ENCODE measurements around the gene FSTL4.
"Not testable (repeated sequence)": the region's sequence is repeated elsewhere in the genome, so short reads cannot be mapped to it uniquely, and the experiment has no call there.

The FSTL4 gene

GRCh38 chr5:133451926-133452325 lies 160.4 kb downstream of the FSTL4 start:
- no peak for DNase-seq

DNA sequence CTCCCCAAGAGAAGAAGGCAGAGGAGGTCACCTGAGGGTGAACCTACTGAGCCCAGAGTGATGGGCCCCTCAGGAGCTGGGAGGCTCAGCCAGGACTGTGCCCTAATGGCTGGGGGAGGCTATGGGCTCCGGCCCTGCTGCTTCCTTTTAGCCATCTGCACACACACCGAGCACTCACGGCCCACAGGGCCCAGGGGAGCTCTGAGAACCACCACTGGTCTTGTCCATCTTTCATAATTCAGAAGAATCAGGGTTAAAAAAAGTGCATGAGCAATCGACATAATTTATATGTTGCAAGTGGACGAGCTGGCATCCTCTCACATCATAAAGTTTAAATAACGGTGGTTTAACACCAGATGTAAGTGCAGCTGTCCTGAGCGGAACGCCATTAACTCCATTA lies 162.1 kb downstream of the FSTL4 start:
- no peak for DNase-seq

GRCh38 chr5:133449181-133449580 lies 163.2 kb downstream of the FSTL4 start:
- no peak for DNase-seq

GRCh38 chr5:133446440-133446839 lies 165.9 kb downstream of the FSTL4 start:
- no peak for DNase-seq

DNA sequence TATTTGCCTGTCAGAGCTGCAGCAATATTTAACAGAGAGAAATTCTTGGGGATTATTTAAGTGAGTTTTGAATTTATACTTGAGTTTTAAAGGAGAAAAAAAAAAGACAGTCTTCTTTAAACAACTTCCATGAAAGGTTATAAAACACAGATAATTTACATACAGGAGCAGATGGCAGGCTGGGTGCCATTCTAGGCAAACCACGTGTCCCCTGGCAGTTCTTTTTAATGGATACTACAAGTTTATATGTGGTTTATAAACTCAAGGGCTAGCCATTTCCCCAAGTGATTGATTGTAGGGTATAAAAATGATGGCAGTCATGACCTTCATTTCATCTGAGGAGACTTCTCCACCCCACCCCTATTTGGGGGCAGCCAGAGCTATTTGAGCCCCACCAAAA lies 166.6 kb downstream of the FSTL4 start:
- DNase-seq, result no peak

GRCh38 chr5:133445204-133445603 lies 167.1 kb downstream of the FSTL4 start:
- DNase-seq, result not testable (repeated sequence)

GRCh38 chr5:133444711-133445110 lies 167.6 kb downstream of the FSTL4 start:
- no peak for DNase-seq

DNA sequence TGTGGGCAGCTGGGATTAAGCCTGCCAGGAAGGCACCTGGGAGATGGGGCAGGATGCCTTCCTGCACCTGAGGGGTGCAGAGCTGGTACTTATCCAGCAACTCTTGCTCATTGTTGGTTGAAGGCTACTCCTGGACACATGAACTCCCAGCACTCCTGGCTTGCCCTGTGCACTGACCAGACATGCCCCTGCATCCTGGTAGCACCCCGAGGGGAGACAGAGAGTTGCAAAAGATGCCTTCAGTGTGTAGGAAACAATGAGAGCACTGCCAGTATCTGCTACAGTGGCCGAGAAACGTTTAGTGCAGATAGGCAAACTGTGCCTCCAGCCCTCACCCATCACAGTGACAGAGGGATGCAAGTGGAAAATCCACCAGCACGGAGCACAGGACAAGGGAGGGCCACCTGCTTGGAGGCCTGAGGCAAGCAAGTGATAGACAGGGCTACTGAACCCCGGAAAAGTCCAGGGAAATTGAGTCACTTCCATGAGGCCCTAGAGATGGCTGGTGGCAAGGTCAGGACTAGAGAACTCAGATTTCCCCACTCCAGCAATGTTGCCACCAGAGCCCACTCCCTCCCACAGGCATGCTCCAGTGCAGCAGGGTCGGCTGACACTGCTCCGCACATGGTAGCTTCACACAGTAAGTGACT lies 171.1 kb downstream of the FSTL4 start:
- no peak for DNase-seq

DNA sequence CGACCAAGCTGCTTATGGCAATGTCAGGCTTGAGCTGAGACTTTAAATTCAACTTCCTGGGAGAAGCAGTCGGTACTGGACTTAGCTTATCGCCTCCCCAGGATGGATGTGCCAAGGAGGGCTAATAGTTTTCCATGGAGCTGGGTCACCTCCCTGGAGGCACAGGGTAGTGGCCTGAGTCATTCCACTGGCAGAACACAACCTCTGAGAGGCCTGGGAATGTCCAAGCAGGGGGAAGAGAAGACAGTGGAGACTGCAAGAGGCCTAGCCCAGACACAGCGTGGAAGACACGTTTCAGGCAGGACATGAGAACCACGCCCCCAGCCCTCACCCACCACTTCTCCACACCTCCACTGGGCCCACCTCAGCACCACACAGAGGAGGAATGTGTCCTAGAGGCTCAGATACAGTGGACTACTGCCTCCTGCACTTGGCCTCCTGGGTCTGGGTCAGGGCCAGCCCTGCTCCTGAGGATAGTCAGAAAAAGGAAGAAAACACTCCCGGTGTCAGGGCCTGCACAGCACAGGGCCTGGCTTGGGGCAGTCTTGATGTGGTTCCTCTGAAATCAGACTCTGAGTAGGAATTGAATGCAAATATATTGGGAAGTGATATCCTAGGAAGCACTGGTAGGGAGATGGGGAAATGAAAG lies 171.8 kb downstream of the FSTL4 start:
- no peak for DNase-seq

- DNase-seq, result no peak
Measured at GRCh38 chr5:133439859-133440258, 172.5 kb downstream of the FSTL4 start.

- no peak for DNase-seq
Measured at GRCh38 chr5:133438487-133438886, 173.9 kb downstream of the FSTL4 start.

DNA sequence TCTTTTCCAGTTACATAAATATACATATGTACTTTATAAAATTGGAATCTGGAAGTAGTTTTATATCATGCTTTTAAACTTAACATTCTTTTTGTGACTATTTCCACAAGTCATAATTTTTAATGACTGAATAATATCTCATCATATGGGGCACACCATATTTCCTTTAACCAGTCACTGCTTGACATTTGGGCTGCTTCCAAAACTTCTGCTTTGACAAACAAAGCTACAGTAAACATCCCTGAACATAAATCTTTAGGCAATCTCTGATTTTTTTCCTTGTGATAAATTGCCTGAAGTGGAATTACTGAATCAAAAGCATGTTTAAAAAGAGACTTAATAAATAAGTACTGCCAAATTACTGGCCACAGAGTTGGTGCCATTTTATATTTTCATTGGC lies 178.0 kb downstream of the FSTL4 start:
- no peak for DNase-seq

GRCh38 chr5:133433641-133434040 lies 178.7 kb downstream of the FSTL4 start:
- DNase-seq, result no peak

DNA sequence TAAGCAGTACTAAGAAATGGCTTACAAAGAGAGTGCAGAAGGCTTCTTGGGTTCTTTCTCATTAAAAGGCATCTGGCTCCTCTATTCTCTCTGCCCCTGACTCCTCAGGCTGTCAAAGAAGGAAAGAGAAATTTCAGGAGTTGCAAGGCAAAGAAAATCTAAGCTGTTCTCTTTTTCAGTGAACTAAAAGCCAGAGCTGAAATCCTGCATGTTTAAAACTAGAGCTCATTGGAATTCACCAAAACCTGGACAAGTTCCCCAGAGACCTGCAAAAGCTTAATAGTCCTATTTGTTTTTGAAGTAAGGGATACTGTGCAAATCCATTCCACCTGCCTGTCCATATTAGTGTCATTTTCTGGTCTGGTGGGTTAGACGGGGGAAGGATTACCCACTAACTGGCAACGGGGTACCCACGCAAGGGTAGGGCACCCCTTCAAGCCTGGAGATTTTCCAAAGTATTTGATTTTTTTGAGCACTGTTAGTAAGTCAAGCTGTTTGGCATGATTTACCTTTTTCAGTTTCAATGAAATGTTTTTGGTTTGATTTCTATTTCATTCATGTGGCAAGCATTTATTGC lies 179.3 kb downstream of the FSTL4 start:
- no peak for DNase-seq

DNA sequence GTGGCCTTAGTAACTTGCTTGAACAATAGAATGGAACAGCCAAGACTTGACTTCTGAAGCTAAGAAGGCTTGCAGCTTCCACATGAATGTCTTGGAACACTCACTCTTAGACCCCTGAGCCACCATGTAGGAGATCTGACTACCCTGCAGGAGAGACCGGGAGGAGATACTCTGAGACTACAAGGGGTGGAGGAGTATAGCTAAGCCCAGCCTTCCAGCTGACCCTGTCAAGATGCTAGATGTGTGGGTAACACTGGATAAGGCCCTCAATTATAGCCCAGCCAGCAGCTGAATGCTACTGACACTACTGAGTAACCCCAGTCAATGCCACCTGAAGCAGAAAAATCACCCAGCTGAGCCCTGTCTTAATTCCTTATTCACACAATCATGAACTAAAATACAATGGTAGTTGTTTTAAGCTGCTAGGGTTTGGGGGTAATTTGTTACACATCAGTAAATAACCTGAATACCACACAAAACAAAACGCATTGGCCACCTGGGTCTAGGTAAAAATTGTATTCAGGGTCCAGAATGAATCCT lies 180.9 kb downstream of the FSTL4 start:
- DNase-seq, result no peak

- DNase-seq, result no peak
Measured at GRCh38 chr5:133430095-133430494, 182.2 kb downstream of the FSTL4 start.

GRCh38 chr5:133429046-133429445 lies 183.3 kb downstream of the FSTL4 start:
- DNase-seq, result no peak

DNA sequence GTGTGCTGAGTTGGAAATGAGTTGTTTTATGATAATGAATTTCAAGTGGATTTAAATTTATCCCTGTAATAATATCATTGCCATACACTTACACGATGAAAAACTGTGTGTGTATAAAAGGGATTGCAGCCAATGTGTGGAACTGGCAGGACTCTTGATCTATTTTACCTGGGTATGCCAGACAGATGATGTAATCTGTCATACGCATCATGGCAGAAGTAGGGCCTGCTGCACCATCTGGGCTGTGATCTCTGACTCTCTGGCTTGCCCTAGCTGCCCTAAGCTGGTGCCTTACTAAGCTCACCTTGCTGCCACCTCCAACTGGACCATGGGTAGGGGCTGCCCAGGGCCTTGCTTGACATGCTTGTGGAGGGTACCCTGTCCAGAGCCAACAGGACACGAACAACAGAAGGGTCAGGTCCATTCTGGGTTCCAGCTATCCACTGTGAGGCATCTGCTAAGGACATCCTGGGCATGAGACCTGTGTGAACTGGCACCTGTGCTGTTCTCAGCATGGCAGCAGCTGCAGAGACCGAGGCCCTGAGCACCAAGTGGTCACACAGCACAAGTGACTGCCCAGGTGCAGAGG lies 184.2 kb downstream of the FSTL4 start:
- no peak for DNase-seq

- no peak for DNase-seq
Measured at GRCh38 chr5:133427121-133427777, 185.1 kb downstream of the FSTL4 start.

- no peak for DNase-seq
Measured at GRCh38 chr5:133426264-133426663, 186.1 kb downstream of the FSTL4 start.

DNA sequence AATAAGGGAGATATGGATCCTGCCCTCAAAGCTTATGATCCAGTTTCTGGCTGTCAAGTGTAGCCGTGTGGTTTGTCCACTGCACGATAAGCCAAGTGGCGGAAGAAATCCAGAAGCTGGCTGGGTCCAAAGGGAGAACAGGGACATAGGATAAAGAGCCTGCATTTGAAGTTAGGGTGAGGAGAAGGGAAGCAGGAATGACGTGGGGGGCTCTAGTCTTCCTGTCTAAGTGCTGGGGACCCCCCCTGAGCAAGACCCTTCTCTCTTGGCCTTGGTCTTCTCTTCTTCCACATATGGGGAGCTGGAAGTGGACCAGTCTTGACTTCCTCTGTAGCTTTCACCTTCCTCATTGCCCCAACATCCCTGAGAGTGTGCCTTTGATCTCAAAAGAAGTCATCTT lies 186.6 kb downstream of the FSTL4 start:
- DNase-seq, result no peak

GRCh38 chr5:133425222-133425621 lies 187.1 kb downstream of the FSTL4 start:
- no peak for DNase-seq

DNA sequence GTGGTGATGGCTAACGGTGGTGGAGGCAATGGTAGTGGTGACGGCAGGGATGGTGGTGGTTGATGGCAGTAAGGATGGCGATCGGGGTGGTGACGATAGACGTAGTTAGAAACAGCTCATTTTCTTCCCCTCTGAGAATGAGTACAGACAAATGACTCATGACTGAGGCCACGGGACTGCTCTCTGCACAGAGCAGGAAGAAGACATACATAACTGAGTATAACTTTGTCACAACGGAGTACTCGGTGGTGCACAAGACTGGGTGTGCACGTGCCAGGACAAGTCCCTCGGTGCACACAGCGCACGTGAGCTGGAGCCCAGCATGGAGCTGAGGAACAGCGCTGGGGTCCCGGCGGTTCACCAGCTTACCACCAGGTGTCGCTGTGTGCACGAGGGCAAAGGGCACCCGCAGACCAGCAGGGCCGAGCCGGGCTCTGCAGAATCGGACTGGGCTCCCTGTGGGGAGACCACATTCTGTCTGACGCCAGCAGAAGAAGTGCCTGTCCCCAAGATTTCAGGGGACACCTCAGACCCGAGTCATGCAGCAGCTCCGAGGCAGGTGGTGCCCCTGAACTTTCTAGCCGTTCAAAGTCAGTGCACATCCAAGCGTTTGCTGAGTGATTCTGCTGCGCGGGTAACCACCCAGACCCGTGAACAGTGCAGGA lies 188.6 kb downstream of the FSTL4 start:
- no peak for DNase-seq
